GM12878 (cell line): Measurements from ENCODE around the gene ATRN. TPM values are rescaled to one million over a fixed set of nuclear protein-coding genes. Genes with fewer than 3 reads are reported as not detected.

Source experiments
- ATAC-seq: fragments of 200-7000 bp; cut with Tn5 transposase; 3 replicates; pipeline ENCODE4 v1.9.1; 2020; ENCODE audit warnings: mild to moderate bottlenecking, moderate library complexity
- BruUV-seq: library from RNA; stranded (reverse); fragments of 400-500 nt; replicated peaks from 2 replicates; lab custom pipeline; 2021; lab: Mats Ljungman, UMichigan
- CTCF ChIA-PET: fragments of 300-600 bp; sonication (Branson Sonifier 250); formaldehyde crosslinking; extraction: SDS; loops from one replicate; lab custom pipeline; 2021; ENCODE audit warnings: inconsistent platforms; lab: Yijun Ruan, JAX
- POLR2A ChIA-PET: fragments of 350-600 bp; formaldehyde crosslinking; extraction: SDS; loops from one replicate; lab custom pipeline; 2021; ENCODE audit warnings: inconsistent platforms; lab: Charles Lee
- RAD21 ChIA-PET: fragments of 300-600 bp; sonication (Branson Sonifier 250); formaldehyde crosslinking; loops from one replicate; lab custom pipeline; 2023; ENCODE audit warnings: antibody characterized with exemption; ENCODE audit not compliant: unreplicated experiment; lab: Charles Lee
- SMC1A ChIA-PET: fragments of 300-600 bp; sonication (Branson Sonifier 250); formaldehyde crosslinking; loops from one replicate; lab custom pipeline; 2023; ENCODE audit not compliant: unreplicated experiment, uncharacterized antibody; lab: Charles Lee
- DNase-seq: peaks from one replicate; pipeline ENCODE4 v3.0.0-alpha.2; 2011; ENCODE audit warnings: low read depth, low spot score
- FAIRE-seq: peaks from 3 replicates; lab custom pipeline; 2011; peaks lifted over from hg19 to GRCh38; lab: Jason Lieb, UNC
- H2AFZ ChIP-seq: 2 replicates; pipeline ENCODE4 v1.6.0; 2011; ENCODE audit warnings: low read depth, low read length, control low read depth; ENCODE audit not compliant: control insufficient read depth
- H3K27ac ChIP-seq: 2 replicates; pipeline ENCODE4 v1.5.1; 2011; ENCODE audit warnings: control low read depth; ENCODE audit not compliant: control insufficient read depth, insufficient read depth
- H3K27me3 ChIP-seq, 2 experiments: replicated peaks in 1 of 2; 2 replicates each; pipeline versions ENCODE4 v1.6.0 to v1.6.1; 2011; ENCODE audit warnings: low read length in 1 of 2; ENCODE audit not compliant: control insufficient read depth in 2 of 2, insufficient read depth in 2 of 2
- H3K36me3 ChIP-seq, 2 experiments: 2 replicates each; pipeline ENCODE4 v1.5.1; 2011; ENCODE audit warnings: low read length in 1 of 2; ENCODE audit not compliant: control insufficient read depth in 2 of 2, insufficient read depth in 2 of 2
- H3K4me1 ChIP-seq: 2 replicates; pipeline ENCODE4 v1.6.1; 2011; ENCODE audit warnings: mild to moderate bottlenecking, low read length, moderate library complexity, mixed read lengths; ENCODE audit not compliant: control insufficient read depth, insufficient read depth
- H3K4me2 ChIP-seq: 2 replicates; pipeline ENCODE4 v1.6.0; 2011; ENCODE audit warnings: control low read depth; ENCODE audit not compliant: control insufficient read depth, insufficient read depth
- H3K4me3 ChIP-seq: fragments of 200-600 bp; sonication (generic); 2 replicates; pipeline ENCODE4 v1.5.1; 2016
- H3K79me2 ChIP-seq: 2 replicates; pipeline ENCODE4 v1.6.0; 2011; ENCODE audit warnings: low read length; ENCODE audit not compliant: control insufficient read depth, insufficient read depth
- H3K9ac ChIP-seq: 2 replicates; pipeline ENCODE4 v1.8.0; 2011; ENCODE audit warnings: low read length, control low read depth, mixed read lengths; ENCODE audit not compliant: control insufficient read depth, insufficient read depth
- H3K9me3 ChIP-seq: replicated peaks from 3 replicates; pipeline ENCODE4 v1.5.1; 2011; ENCODE audit warnings: mild to moderate bottlenecking, low read length; ENCODE audit not compliant: control insufficient read depth, insufficient read depth
- H4K20me1 ChIP-seq: 2 replicates; pipeline ENCODE4 v1.6.0; 2011; ENCODE audit not compliant: control insufficient read depth, insufficient read depth
- CREM ChIP-seq: IDR thresholded peaks from 2 replicates; pipeline ENCODE4 v1.6.1; 2014; ENCODE audit warnings: antibody characterized with exemption, low read depth
- E2F4 ChIP-seq: IDR thresholded peaks from 2 replicates; pipeline ENCODE4 v1.6.1; 2012; ENCODE audit warnings: low read depth, low read length, improper control_type of control experiment
- EZH2 ChIP-seq: IDR thresholded peaks from 2 replicates; pipeline ENCODE4 v1.6.1; 2012; ENCODE audit warnings: low read depth, mild to moderate bottlenecking, control low read depth, inconsistent platforms, low read length, borderline replicate concordance; ENCODE audit not compliant: control insufficient read depth
- FOXK2 ChIP-seq: fragments of 450-650 bp; IDR thresholded peaks from 2 replicates; pipeline ENCODE4 v1.6.1; 2017; ENCODE audit warnings: mild to moderate bottlenecking, moderate library complexity
- JUND ChIP-seq: IDR thresholded peaks from 2 replicates; pipeline ENCODE4 v1.6.1; 2012; ENCODE audit warnings: low read depth, mild to moderate bottlenecking, low read length, improper control_type of control experiment, moderate library complexity
- MTA2 ChIP-seq: fragments of 450-650 bp; IDR thresholded peaks from 2 replicates; pipeline ENCODE4 v1.6.1; 2016; ENCODE audit warnings: low read depth, mild to moderate bottlenecking, moderate library complexity
- SPI1 ChIP-seq: IDR thresholded peaks from 2 replicates; pipeline ENCODE4 v1.6.1; 2011; ENCODE audit warnings: low read depth, mild to moderate bottlenecking, low read length, moderate library complexity, borderline replicate concordance; ENCODE audit not compliant: insufficient read depth
- ZNF207 ChIP-seq: fragments of 450-650 bp; IDR thresholded peaks from 2 replicates; pipeline ENCODE4 v1.6.1; 2014; ENCODE audit warnings: antibody characterized with exemption, mild to moderate bottlenecking, borderline replicate concordance
- WGBS: methylation state at CpG from one replicate; pipeline ENCODE4 v1.1.6; 2016; ENCODE audit warnings: low lambda C conversion rate; ENCODE audit not compliant: insufficient replicate concordance, insufficient coverage; ENCODE audit errors: missing lambda C conversion rate; 5-methylcytosine and 5-hydroxymethylcytosine counted together
- in situ Hi-C: fragments of 300-500 bp; cut with MboI; formaldehyde crosslinking; loops from 9 replicates; pipeline ENCODE4 v1.14.3; 2018; ENCODE audit warnings: mixed read lengths
- intact Hi-C: fragments of 100-400 bp; cut with micrococcal nuclease; formaldehyde crosslinking; loops from one replicate; pipeline ENCODE4 v1.14.2; 2022; ENCODE audit not compliant: unreplicated experiment
- polyA plus RNA-seq, 11 experiments: library from polyadenylated mRNA; depleted of rRNA in 4 of 11; unstranded in 6 of 11; stranded (reverse) in 5 of 11; fragments of >200 nt; fragmentation: Nextera tagmentation in 4 of 11; fragmentation: Illumina TruSeq in 1 of 11; extraction: Ambion mirVana in 4 of 11; extraction: Trizol in 1 of 11; gene quantifications; 1 replicate in 1 of 11; 2 replicates in 10 of 11; pipeline versions ENCODE4 v1.2.1 to v1.2.3, GENCODE V29; 2011 to 2016; ENCODE audit warnings: inconsistent platforms in 2 of 11, missing spikeins in 2 of 11, low read depth in 1 of 11
- total RNA-seq, 4 experiments: library from RNA; depleted of rRNA in 3 of 4; stranded (reverse); fragments of >200 nt in 3 of 4; fragmentation: Illumina TruSeq in 1 of 4; extraction: Trizol in 1 of 4; gene quantifications; 2 replicates each; pipeline versions ENCODE4 v1.2.1 to v1.2.3, GENCODE V29; 2013 to 2021

The ATRN gene
- total and polyA plus RNA-seq, 10 of the 15 experiments (the other 5 are each of a cell fraction or from before 2014, with no cell fraction given) = 0.71 to 11.6 (median 6.9) TPM

GRCh38 chr20:3692706-3693294 is 222.0 kb downstream of the ATRN start (continued):
- TF ChIP-seq MTA2 = no peak

GRCh38 chr20:3693376-3693775 is 222.6 kb downstream of the ATRN start:
- in situ Hi-C loops = no loop called here
- intact Hi-C loops = no loop called here
- no peak for TF ChIP-seq SPI1
- no peak for TF ChIP-seq JUND
- TF ChIP-seq E2F4 = no peak
- no peak for TF ChIP-seq CREM
- TF ChIP-seq EZH2 = no peak
- TF ChIP-seq FOXK2 = no peak
- no peak for TF ChIP-seq ZNF207
- no peaks in the 10 kb centered on the region for H3K36me3 ChIP-seq
- no peak overlapping the region for H3K27ac ChIP-seq
- H3K27me3 ChIP-seq = no peaks in the 10 kb centered on the region; a peak in 2 of 4 replicates
- ATAC-seq = no peak
- FAIRE-seq = no peak
- RAD21 ChIA-PET = no interaction called here
- H3K4me1 ChIP-seq = no peaks in the 10 kb centered on the region
- no peak for DNase-seq
- POLR2A ChIA-PET = no interaction called here
- 49% methylated on average over 13 of the region's 13 CpGs for WGBS
- CTCF ChIA-PET = no interaction called here
- SMC1A ChIA-PET = no interaction called here
- H3K9me3 ChIP-seq = peaks cover 1% of the 10 kb centered on the region; the same call in 1 of the 3 replicates
- no peak overlapping the region for H3K4me2 ChIP-seq
- H3K4me3 ChIP-seq = no peak overlapping the region
- H3K79me2 ChIP-seq = no peaks in the 10 kb centered on the region
- BruUV-seq = no TSS peak
- no peak overlapping the region for H2AFZ ChIP-seq
- no peaks in the 10 kb centered on the region for H4K20me1 ChIP-seq
- H3K9ac ChIP-seq = no peak overlapping the region
